ENCODE measurements around the gene NALCN.

The NALCN gene

DNA sequence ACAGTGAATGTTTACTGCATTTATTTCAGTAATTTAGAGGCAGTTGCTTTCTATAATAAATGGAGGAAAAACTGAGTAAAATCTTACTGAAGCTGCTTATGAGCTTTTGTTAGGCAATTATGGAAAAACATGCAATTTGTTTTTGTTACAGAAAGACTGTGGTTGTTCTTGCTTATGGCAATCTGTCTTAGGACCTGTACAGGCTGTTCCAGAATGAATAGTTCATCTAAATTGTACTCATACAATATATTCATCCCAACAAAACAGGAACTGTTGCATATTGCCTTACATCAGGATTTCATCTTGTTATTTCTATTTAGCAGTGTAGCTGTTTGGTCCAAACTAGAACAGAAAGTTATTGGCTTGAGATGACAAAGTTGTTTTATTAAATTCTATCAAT is 199.2 kb downstream of the NALCN start:
- DNase-seq (ENCODE audit: insufficient read length, low spot score) (no peak), FAIRE-seq (no peak)

DNA sequence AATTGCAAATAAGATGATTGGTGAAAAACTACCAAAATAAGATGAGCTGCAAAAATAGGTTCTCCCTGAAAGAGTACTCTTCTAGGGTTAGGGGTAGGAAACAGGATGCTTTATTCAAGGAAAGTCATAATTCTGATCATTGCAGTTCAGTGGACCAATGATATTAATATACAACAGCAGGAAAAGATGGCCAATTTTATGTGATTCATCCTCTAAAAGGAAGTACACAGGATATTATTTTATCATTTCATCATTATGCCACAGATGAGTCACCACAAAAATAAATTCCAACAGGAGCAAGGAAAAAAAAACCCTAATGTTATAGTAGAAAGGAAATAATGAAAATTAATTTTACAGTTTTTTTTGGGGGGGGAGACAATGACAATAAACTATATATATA is 205.0 kb downstream of the NALCN start:
- no peak for DNase-seq (ENCODE audit: insufficient read length, low spot score)
- no peak for FAIRE-seq

DNA sequence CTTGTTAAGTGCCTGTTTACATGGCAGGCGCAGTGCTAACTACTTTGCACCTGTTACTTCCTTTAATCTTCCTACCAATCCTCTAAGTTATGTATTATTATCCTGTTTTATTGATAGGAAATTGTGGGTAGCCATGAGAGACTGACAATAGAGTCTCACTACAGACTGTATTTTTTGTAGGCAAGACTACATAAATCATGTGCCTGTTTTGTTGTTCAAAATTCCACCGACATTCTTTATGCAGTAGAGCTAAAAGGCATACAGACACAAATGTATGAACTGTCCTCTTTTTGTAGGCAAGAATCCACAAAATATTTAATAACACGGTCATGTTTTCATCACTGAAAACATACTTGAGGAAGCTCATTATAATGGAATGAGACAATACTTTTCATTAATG is 205.5 kb downstream of the NALCN start:
- DNase-seq (ENCODE audit: insufficient read length, low spot score) (no peak), FAIRE-seq (no peak)

DNA sequence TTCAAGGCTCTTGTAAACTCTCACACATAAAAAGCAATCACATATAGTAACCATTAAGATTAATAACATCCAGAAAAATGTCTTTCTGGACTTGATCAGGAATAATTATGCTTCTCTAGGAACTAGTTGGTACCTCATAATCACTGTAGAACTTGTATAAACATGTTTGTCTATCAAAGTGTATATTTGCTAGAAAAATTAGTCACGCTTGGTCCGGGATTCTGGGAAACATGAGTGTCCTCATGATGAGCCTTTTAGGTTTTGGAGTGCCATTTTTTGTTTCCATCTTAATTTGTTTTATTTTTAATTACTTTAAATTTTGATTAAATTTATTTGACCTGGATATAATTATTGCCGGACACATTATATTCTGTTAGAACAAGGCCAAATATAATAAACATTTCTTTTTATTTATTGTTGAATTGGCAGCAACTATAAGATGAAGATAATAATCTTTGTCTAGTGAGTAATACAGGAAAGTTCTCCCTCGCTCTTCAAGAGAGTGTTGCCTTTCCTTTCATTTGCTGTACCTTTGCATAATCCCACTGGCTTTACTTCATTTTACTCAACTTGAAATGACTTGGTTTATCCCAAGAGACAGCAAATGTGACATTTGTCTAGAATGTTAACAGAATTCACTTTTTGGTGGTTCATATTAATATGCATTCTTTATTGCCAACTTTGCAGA is 207.0 kb downstream of the NALCN start:
- FAIRE-seq (no peak), DNase-seq (ENCODE audit: insufficient read length, low spot score) (no peak)

DNA sequence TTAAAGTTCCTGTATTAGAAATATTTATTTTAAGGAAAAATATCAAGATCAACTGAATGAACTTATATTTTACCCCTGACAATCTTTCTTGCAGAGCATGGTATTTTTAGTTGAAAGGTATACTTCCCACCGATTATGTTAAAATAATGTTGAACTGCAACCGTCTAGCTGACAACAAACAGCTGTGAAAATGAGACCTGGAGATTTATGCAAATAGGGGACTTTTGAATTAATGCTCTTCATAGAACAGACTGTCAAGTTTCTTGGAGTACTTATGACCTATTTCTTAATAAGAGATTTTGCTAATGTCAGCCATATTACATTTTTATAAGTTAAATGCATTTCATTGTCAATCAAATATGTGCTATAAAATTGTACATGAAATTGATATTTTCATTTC is 210.9 kb downstream of the NALCN start:
- no peak for FAIRE-seq

DNA sequence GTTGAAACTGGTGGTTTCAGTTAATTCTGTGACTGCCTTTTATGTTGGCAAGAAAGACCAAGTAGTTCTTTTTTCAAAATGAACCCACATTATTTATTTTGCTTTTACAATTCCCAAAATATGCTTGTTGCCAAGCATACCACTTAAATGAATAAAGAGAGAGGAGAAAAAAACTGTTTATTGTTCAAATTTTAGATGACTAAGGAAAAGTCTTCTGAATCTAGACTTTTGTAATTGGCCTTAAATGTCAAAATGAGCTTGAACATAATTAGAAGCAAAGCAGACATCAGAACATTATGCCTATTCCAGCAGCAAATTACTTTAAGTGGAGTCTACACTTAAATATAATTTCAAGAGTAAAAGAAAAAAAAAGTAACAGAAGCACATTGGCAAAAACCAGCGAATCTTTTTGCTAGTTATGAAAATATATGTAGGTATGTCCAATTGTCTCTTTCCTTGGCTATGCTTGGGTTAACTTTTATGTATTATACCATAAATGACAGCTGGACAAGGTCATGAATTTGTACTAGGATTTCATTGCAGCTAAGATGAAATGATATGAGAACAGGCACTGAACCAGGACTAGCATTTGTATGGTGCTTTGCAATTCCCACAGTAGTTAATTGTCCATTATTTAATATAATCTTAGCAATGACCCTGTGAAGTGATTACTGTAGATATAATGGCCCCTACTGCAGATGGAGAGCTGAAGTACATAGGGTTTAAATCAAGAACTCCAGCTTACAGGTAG is 211.9 kb downstream of the NALCN start:
- DNase-seq (ENCODE audit: insufficient read length, low spot score), result no peak
- no peak for FAIRE-seq

More for the DNA sequence above, 210.9 kb downstream of the NALCN start:
- no peak for DNase-seq (ENCODE audit: insufficient read length, low spot score)

DNA sequence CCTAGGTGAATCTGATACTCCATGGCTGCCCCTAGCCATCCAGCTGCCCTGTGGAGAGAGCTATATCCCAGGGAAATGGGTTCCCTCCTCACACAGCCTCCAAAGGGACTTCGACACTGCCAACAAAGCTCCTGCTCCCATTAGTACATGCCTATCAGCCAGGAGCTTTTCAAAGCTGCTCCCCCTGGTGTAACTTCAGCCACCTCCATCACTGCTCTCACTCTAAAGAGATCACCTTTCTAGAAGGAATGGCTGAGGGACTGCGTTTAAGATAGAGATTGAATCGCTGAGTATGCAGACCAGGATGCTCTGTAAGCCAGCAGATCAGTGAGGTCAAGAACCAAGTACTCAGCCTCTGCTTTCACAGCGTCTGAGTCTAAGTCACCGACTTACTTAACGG is 213.7 kb downstream of the NALCN start:
- no peak for FAIRE-seq
- DNase-seq (ENCODE audit: insufficient read length, low spot score), result no peak

DNA sequence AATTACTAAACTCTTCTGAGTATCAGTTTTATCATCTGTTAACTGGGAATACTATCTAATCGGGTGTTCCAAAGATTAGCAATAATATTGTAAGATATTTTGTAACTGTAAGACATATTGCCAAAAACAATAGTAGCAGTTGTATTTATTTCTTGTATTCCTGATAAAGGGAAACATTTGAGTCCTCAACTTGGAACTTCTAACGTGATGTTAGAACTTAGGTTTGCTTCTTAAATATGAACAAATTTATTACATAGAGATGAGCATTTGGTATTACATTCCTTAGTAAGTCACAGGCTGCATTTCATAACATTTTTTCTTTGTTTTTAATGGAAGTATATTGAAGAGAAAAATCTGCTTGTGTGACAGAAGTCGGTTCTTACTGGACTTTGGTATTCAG is 225.3 kb downstream of the NALCN start:
- FAIRE-seq (no peak), DNase-seq (ENCODE audit: insufficient read length, low spot score) (no peak)

DNA sequence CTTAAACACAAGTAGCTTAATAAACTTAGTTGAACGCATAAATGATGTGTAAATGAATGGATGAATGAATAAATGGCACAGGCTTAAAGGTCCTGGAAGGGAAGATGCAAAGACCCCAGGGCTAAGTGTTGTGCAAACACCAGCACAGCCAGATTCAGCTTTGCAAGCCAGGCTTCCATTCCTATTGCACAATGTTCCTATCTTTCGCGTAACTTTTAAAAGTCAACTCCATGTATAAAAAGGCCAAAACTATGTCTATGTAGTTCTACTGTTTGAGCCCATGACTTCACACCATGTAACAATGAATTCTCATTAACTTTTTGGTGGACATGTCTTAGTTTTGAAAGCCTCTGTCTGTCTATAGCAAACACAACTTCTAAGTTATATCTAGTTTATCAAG is 226.0 kb downstream of the NALCN start:
- DNase-seq (ENCODE audit: insufficient read length, low spot score), result no peak
- FAIRE-seq, result no peak

DNA sequence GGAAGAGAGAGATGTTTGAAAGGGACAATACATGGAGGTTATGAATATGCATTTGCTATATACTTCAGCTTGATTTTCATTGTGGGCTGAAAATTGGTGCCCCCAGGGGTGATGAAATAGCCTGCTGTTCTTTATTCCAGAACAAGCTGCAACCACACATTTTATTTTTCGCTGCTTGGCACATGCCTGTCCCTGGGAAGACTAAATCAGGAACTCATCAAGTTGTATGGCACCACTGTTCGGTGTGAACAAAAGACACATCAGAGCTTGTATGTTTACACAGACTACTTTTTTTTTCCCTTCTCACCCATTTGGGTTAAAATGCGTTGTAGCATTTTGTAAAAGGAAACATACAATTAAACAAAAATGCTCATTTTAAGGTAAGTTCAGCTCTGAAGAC is 230.7 kb downstream of the NALCN start:
- no peak for DNase-seq (ENCODE audit: insufficient read length, low spot score)
- FAIRE-seq, result no peak

DNA sequence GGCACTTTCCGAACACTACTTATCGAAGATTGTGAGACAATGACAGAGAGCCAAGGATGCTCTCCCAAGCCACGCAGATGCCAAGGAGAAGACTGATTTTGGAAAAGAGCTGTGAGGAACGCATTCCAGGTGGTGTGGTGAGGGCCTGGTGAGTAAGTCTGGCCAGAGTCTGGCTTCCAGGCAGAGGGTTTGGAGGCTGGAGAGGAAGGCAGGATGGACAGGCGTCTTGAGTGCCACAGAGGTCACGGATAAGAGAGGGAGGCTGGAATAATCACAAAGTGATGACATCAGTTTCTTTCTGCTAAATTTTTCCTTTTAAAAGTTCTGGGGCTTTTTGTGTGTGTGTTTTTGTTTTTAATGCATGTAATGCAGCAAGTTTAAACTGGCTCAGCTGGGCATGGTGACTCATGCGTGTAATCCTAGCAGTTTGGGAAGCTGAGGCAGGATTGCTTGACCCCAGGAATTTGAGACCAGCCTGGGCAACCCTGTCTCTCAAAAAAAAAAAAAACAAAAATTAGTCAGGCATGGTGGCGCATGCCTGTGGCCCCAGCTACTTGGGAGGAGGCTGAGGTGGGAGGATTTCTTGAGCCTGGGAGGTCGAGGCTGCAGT is 235.1 kb downstream of the NALCN start:
- no peak for DNase-seq (ENCODE audit: insufficient read length, low spot score)
- FAIRE-seq, result no peak

DNA sequence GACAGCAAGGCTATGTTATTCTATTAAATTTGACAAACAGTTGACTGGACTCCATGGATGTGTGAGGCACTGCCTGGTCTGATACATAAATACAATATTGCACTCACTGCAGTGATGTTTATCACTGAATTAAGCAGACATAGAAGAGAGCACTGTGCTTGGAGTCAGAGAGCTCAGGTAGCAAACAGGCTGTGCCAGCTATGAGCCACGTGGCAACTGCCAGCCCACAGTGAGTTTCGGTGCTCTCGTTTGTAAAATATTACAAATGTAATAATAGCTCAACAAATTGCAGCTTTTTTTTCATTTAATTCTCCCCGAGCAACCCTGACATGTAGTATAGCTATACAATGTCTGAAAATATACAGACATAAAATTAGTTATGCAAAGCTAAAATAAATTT is 237.3 kb downstream of the NALCN start:
- no peak for FAIRE-seq
- DNase-seq (ENCODE audit: insufficient read length, low spot score), result no peak

DNA sequence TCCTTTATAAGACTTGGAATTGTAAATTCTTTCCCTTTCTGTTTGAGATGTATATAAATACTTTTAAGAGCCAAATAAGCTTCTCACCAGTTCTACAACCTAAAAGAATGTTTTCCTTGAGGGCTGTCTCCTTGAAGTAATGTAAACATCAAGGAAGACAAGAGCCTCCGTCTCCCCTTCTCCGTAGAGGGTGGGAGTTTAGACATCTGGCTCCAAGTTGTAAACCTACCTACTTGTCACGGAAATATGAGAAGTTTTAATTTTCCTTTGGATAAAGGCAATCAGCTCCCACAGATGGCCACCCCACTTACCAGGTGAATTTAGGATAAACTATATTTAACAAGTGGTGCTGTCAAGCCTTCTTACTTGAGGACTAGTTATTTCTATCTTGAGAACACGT is 237.9 kb downstream of the NALCN start:
- DNase-seq (ENCODE audit: insufficient read length, low spot score), result no peak
- no peak for FAIRE-seq

DNA sequence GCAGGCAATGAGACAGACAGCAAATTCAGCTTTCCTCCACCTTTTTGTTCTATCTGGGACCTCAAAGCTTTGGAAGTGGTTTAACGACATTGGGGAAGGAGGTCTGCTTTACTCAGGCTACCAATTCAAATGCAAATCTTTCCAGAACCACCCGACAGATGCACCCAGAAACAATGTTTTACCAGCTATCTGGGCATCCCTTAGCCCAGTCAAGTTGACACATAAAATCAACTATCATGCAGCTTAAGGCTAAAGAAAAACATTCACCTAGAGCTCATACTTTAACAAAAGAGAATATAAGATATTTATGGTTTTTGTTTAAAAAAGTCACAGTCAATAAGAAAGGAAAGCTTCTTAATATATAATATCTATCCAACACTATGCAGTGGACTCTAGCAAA is 246.0 kb downstream of the NALCN start:
- DNase-seq (ENCODE audit: insufficient read length, low spot score) (no peak), FAIRE-seq (no peak)

DNA sequence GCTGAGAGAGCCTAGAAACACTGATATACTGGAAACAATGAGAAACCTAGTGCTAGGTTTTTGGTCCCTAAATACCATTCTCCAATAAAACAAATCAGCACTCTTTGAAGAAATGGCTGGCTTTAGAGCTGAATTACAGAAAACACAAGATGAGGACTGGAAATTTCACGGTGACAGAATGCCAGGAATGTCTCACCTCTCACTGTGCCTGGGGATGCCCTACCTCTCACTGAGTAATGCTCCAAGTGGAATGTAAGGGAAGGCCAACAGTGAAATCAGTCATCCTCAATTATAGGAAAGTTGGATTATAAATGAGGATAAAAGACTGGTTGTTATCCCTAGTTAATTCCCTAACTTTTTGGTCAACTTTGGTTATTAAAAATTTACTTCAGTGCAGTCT is 259.0 kb downstream of the NALCN start:
- FAIRE-seq (no peak), DNase-seq (ENCODE audit: insufficient read length, low spot score) (no peak)

DNA sequence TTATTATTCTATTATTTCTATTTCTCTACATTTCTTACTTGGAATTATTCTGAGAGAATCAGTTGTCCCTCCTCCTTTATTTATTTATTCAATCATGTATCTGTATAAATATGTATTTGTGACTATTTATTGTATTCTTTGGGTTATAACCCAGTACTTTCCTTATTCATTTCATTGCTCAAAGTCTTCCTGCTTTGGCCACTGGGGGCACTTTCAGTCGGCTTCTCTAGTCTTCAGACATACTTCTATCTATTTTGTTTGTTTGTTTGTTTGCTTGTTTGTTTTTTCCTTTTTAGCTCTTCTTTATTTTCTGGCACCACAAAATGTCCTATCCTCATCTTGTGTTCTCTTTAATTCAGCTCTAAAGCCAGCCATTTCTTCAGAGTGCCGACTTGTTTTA is 260.4 kb downstream of the NALCN start:
- FAIRE-seq (no peak), DNase-seq (ENCODE audit: insufficient read length, low spot score) (no peak)

DNA sequence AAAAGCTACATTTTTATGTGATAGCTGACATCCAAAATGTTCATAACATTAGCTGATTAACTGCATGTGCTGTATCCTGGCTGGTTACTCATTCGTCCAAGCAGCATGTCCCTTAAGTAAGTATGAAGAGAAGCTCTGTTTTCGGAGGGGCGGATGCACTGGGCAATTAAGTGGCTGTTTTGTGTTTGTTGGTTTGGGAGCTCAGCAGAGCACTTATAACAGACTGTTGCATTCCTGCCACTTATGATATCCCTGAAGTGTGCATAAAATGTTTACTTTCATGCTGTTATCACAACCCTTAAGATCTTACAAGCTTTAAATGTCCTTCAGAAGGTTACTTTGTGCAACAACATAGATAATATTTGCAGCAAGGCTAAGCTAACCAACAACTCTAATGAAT is 264.1 kb downstream of the NALCN start:
- DNase-seq (ENCODE audit: insufficient read length, low spot score), result no peak
- FAIRE-seq, result no peak

DNA sequence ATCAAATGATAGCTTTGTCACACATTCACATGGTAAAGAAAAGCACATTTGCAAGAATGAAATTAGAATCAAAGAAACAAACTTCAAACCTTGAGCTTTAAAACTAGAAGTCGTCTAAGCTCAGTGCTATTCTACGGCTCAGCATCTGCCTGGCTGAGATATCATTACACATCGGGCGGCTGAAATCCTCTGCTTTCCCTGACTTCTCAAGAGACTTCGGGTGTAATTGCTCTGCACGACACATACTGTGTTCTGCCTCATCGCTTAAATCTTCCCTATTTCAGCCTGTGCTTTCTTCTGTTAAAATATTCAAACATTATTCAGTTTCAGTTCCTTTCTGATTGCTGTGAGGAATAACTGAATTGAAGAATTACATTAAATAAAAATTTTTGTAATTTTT is 265.3 kb downstream of the NALCN start:
- DNase-seq (ENCODE audit: insufficient read length, low spot score) (no peak), FAIRE-seq (no peak)

DNA sequence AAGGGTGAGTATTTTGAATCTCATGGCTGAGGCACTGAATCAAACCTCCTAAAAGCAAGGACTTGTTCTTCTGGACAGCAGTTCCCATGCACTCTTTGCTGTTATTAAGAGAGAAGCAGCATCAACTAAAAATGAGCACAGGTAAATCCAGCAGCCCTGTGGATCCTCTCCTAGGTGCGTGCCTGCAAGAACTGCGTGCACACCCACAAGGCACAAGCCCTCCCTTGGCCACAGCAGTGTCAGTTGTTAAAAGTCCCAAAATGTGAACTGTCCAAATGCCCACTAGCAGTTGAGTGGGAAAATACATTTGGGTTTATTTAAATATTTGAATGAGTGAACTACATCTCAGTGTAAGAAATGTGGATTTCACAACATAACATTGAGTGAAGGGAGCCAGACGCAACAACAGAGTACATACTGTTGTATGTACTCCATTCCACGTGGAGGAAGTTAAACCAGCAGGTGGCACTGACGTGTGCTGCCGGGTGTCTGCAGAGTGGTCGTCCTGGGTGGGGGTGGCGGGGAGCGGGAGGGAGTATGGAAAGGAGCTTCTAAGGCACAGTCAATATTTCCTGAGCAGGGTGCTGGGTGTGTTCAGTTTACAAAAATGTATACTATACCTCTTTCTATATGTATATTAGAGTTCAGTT is 266.4 kb downstream of the NALCN start:
- FAIRE-seq (no peak), DNase-seq (ENCODE audit: insufficient read length, low spot score) (no peak)

DNA sequence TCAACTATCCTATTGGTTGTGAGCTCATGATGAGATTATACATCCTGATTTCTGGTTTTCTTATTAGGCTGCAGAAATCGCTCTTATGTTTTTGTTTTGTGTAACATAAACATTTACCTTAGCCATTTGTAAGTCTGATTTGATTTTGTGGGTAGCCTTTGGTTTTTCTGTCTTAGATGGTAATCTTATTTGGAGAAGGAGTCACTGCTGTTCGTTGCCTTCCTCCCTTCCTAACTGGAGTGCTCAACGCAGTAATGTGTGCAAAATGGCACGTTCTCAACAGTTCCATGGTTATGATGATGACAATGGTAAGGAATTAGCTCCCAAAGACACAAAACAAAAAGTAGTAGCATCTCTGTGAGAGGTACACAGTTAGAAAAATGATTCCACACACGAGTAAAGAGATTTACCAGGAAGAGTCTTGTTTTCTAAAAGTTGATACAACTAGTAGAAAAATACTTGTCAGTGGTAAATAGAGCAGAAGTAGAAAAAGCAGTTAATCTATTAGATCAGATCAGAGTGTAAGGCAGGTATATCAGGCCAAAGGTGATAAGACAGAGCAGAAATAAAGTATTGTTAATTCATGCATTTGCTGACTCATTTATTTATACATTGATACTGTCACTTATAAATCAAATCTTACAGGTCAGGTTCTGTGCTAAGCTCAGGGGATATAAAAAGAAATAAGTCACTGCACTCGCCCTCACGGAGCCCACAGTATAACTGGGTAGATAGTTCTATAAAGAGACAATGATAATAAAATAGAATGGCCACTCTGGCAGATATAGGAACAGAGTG is 270.0 kb downstream of the NALCN start:
- FAIRE-seq (no peak), DNase-seq (ENCODE audit: insufficient read length, low spot score) (no peak)
